GM12878 (cell line): ENCODE data around the gene NRXN3. TPM values are rescaled to one million over a fixed set of nuclear protein-coding genes. Genes with fewer than 3 reads are reported as not detected.

Experiments
- ATAC-seq: fragments of 200-7000 bp; cut with Tn5 transposase; 3 replicates; pipeline ENCODE4 v1.9.1; 2020; ENCODE audit warnings: mild to moderate bottlenecking, moderate library complexity
- BruUV-seq: library from RNA; stranded (reverse); fragments of 400-500 nt; replicated peaks from 2 replicates; lab custom pipeline; 2021; lab: Mats Ljungman, UMichigan
- CTCF ChIA-PET: fragments of 300-600 bp; sonication (Branson Sonifier 250); formaldehyde crosslinking; extraction: SDS; loops from one replicate; lab custom pipeline; 2021; ENCODE audit warnings: inconsistent platforms; lab: Yijun Ruan, JAX
- POLR2A ChIA-PET: fragments of 350-600 bp; formaldehyde crosslinking; extraction: SDS; loops from one replicate; lab custom pipeline; 2021; ENCODE audit warnings: inconsistent platforms; lab: Charles Lee
- RAD21 ChIA-PET: fragments of 300-600 bp; sonication (Branson Sonifier 250); formaldehyde crosslinking; loops from one replicate; lab custom pipeline; 2023; ENCODE audit warnings: antibody characterized with exemption; ENCODE audit not compliant: unreplicated experiment; lab: Charles Lee
- SMC1A ChIA-PET: fragments of 300-600 bp; sonication (Branson Sonifier 250); formaldehyde crosslinking; loops from one replicate; lab custom pipeline; 2023; ENCODE audit not compliant: unreplicated experiment, uncharacterized antibody; lab: Charles Lee
- DNase-seq: peaks from one replicate; pipeline ENCODE4 v3.0.0-alpha.2; 2011; ENCODE audit warnings: low read depth, low spot score
- FAIRE-seq: peaks from 3 replicates; lab custom pipeline; 2011; peaks lifted over from hg19 to GRCh38; lab: Jason Lieb, UNC
- H2AFZ ChIP-seq: 2 replicates; pipeline ENCODE4 v1.6.0; 2011; ENCODE audit warnings: low read depth, low read length, control low read depth; ENCODE audit not compliant: control insufficient read depth
- H3K27ac ChIP-seq: 2 replicates; pipeline ENCODE4 v1.5.1; 2011; ENCODE audit warnings: control low read depth; ENCODE audit not compliant: control insufficient read depth, insufficient read depth
- H3K27me3 ChIP-seq, 2 experiments: replicated peaks in 1 of 2; 2 replicates each; pipeline versions ENCODE4 v1.6.0 to v1.6.1; 2011; ENCODE audit warnings: low read length in 1 of 2; ENCODE audit not compliant: control insufficient read depth in 2 of 2, insufficient read depth in 2 of 2
- H3K36me3 ChIP-seq, 2 experiments: 2 replicates each; pipeline ENCODE4 v1.5.1; 2011; ENCODE audit warnings: low read length in 1 of 2; ENCODE audit not compliant: control insufficient read depth in 2 of 2, insufficient read depth in 2 of 2
- H3K4me1 ChIP-seq: 2 replicates; pipeline ENCODE4 v1.6.1; 2011; ENCODE audit warnings: mild to moderate bottlenecking, low read length, moderate library complexity, mixed read lengths; ENCODE audit not compliant: control insufficient read depth, insufficient read depth
- H3K4me2 ChIP-seq: 2 replicates; pipeline ENCODE4 v1.6.0; 2011; ENCODE audit warnings: control low read depth; ENCODE audit not compliant: control insufficient read depth, insufficient read depth
- H3K4me3 ChIP-seq: fragments of 200-600 bp; sonication (generic); 2 replicates; pipeline ENCODE4 v1.5.1; 2016
- H3K79me2 ChIP-seq: 2 replicates; pipeline ENCODE4 v1.6.0; 2011; ENCODE audit warnings: low read length; ENCODE audit not compliant: control insufficient read depth, insufficient read depth
- H3K9ac ChIP-seq: 2 replicates; pipeline ENCODE4 v1.8.0; 2011; ENCODE audit warnings: low read length, control low read depth, mixed read lengths; ENCODE audit not compliant: control insufficient read depth, insufficient read depth
- H3K9me3 ChIP-seq: replicated peaks from 3 replicates; pipeline ENCODE4 v1.5.1; 2011; ENCODE audit warnings: mild to moderate bottlenecking, low read length; ENCODE audit not compliant: control insufficient read depth, insufficient read depth
- H4K20me1 ChIP-seq: 2 replicates; pipeline ENCODE4 v1.6.0; 2011; ENCODE audit not compliant: control insufficient read depth, insufficient read depth
- CREM ChIP-seq: IDR thresholded peaks from 2 replicates; pipeline ENCODE4 v1.6.1; 2014; ENCODE audit warnings: antibody characterized with exemption, low read depth
- DPF2 ChIP-seq: fragments of 450-650 bp; IDR thresholded peaks from 2 replicates; pipeline ENCODE4 v1.6.1; 2017; ENCODE audit warnings: mild to moderate bottlenecking
- EGR1 ChIP-seq, 2 experiments: IDR thresholded peaks; 1 replicate in 1 of 2; 2 replicates in 1 of 2; pipeline ENCODE4 v1.6.1; 2011 to 2012; ENCODE audit warnings: low read depth in 2 of 2, low read length in 2 of 2, borderline replicate concordance in 1 of 2, mild to moderate bottlenecking in 1 of 2, moderate library complexity in 1 of 2
- RCOR1 ChIP-seq: conservative IDR thresholded peaks from 2 replicates; pipeline ENCODE4 v1.6.1; 2012; ENCODE audit warnings: low read depth, low read length, improper control_type of control experiment
- SP1 ChIP-seq: IDR thresholded peaks from one replicate; pipeline ENCODE4 v1.6.1; 2011; ENCODE audit warnings: low read depth, low read length
- ZNF622 ChIP-seq: fragments of 450-650 bp; IDR thresholded peaks from 2 replicates; pipeline ENCODE4 v1.6.1; 2017; ENCODE audit warnings: mild to moderate bottlenecking, inconsistent platforms
- WGBS: methylation state at CpG from one replicate; pipeline ENCODE4 v1.1.6; 2016; ENCODE audit warnings: low lambda C conversion rate; ENCODE audit not compliant: insufficient replicate concordance, insufficient coverage; ENCODE audit errors: missing lambda C conversion rate; 5-methylcytosine and 5-hydroxymethylcytosine counted together
- in situ Hi-C: fragments of 300-500 bp; cut with MboI; formaldehyde crosslinking; loops from 9 replicates; pipeline ENCODE4 v1.14.3; 2018; ENCODE audit warnings: mixed read lengths
- intact Hi-C: fragments of 100-400 bp; cut with micrococcal nuclease; formaldehyde crosslinking; loops from one replicate; pipeline ENCODE4 v1.14.2; 2022; ENCODE audit not compliant: unreplicated experiment
- polyA plus RNA-seq, 11 experiments: library from polyadenylated mRNA; depleted of rRNA in 4 of 11; unstranded in 6 of 11; stranded (reverse) in 5 of 11; fragments of >200 nt; fragmentation: Nextera tagmentation in 4 of 11; fragmentation: Illumina TruSeq in 1 of 11; extraction: Ambion mirVana in 4 of 11; extraction: Trizol in 1 of 11; gene quantifications; 1 replicate in 1 of 11; 2 replicates in 10 of 11; pipeline versions ENCODE4 v1.2.1 to v1.2.3, GENCODE V29; 2011 to 2016; ENCODE audit warnings: inconsistent platforms in 2 of 11, missing spikeins in 2 of 11, low read depth in 1 of 11
- total RNA-seq, 4 experiments: library from RNA; depleted of rRNA in 3 of 4; stranded (reverse); fragments of >200 nt in 3 of 4; fragmentation: Illumina TruSeq in 1 of 4; extraction: Trizol in 1 of 4; gene quantifications; 2 replicates each; pipeline versions ENCODE4 v1.2.1 to v1.2.3, GENCODE V29; 2013 to 2021
- TF ChIP-seq, protein P1 (sequence below): fragments of 450-650 bp; formaldehyde crosslinking; IDR thresholded peaks from 2 replicates; pipeline ENCODE4 v1.5.0; 2022; ENCODE audit warnings: mild to moderate bottlenecking, missing genetic modification characterization

Gene NRXN3
- total and polyA plus RNA-seq, 10 of the 15 experiments (the other 5 are each of a cell fraction or from before 2014, with no cell fraction given), result 0.52 to 3.3 (median 1.4) TPM

GRCh38 chr14:79915406-79915805 is 1745.2 kb downstream of the NRXN3 start:
- Histone ChIP-seq H2AFZ (no peak overlapping the region), H3K9ac (no peak overlapping the region), H4K20me1 (no peaks in the 10 kb centered on the region), H3K4me3 (no peak overlapping the region), H3K27me3 (no peaks in the 10 kb centered on the region), H3K79me2 (no peaks in the 10 kb centered on the region), H3K36me3 (no peaks in the 10 kb centered on the region), H3K27ac (no peak overlapping the region), H3K4me1 (no peaks in the 10 kb centered on the region), H3K4me2 (no peak overlapping the region), H3K9me3 (no peaks in the 10 kb centered on the region)
- SMC1A ChIA-PET, result no interaction called here
- no peak for DNase-seq
- intact Hi-C loops, result no loop called here
- CTCF ChIA-PET, result no interaction called here
- no TSS peak for BruUV-seq
- in situ Hi-C loops, result no loop called here
- TF ChIP-seq SP1 (no peak), DPF2 (no peak), ZNF622 (no peak), EGR1 (IDR thresholded peaks at IDR 0.05; ENCODE audit: borderline replicate concordance in 1 of 2, low read depth in 2 of 2, low read length in 2 of 2) (no peak), CREM (no peak), RCOR1 (no peak)
- TF ChIP-seq, protein P1, sequence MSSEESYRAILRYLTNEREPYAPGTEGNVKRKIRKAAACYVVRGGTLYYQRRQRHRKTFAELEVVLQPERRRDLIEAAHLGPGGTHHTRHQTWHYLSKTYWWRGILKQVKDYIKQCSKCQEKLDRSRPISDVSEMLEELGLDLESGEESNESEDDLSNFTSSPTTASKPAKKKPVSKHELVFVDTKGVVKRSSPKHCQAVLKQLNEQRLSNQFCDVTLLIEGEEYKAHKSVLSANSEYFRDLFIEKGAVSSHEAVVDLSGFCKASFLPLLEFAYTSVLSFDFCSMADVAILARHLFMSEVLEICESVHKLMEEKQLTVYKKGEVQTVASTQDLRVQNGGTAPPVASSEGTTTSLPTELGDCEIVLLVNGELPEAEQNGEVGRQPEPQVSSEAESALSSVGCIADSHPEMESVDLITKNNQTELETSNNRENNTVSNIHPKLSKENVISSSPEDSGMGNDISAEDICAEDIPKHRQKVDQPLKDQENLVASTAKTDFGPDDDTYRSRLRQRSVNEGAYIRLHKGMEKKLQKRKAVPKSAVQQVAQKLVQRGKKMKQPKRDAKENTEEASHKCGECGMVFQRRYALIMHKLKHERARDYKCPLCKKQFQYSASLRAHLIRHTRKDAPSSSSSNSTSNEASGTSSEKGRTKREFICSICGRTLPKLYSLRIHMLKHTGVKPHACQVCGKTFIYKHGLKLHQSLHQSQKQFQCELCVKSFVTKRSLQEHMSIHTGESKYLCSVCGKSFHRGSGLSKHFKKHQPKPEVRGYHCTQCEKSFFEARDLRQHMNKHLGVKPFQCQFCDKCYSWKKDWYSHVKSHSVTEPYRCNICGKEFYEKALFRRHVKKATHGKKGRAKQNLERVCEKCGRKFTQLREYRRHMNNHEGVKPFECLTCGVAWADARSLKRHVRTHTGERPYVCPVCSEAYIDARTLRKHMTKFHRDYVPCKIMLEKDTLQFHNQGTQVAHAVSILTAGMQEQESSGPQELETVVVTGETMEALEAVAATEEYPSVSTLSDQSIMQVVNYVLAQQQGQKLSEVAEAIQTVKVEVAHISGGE (CRISPR knock-in tag), result no peak
- 45% methylated on average over 1 of the region's 1 CpG for WGBS
- POLR2A ChIA-PET, result no interaction called here
- ATAC-seq, result no peak
- FAIRE-seq, result no peak
- RAD21 ChIA-PET, result no interaction called here
